Activated CD4-positive, CD25-positive, alpha-beta regulatory T cell treated with anti-CD3 and anti-CD28 coated beads, Interleukin-2, amount 50 U/mL, for 72 hours (primary cell): Measurements from ENCODE around the gene FASLG.

Experiments
- DNase-seq: peaks from one replicate; pipeline ENCODE4 v3.0.0; 2021

The FASLG gene

GRCh38 chr1:172647110-172647564, 11.8 kb upstream of the FASLG start:
- no peak for DNase-seq

- no peak for DNase-seq
Measured at GRCh38 chr1:172647987-172648386, 10.9 kb upstream of the FASLG start.

- DNase-seq = no peak
Measured at GRCh38 chr1:172650474-172651193, 8.3 kb upstream of the FASLG start.

GRCh38 chr1:172653015-172653709, 5.7 kb upstream of the FASLG start:
- DNase-seq = no peak

DNA sequence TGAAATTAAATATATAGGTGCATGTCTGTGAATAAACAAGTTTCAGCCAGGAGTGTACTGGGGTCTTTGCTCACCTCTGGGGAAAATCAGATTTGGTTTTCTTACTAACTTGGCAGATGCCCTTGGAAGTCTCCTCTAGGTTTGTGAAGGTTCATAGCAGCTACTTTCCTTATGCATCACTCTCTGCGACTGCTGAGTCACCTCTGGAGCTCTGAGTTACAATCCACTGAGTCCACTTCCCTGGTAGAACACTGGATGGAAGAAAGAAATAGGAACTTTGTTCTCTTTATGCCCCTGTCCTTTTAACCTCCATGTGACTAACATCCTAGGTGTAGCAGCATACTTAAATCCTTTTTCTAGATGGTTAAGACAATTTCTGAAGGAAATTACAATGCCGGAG, 4.4 kb upstream of the FASLG start:
- no peak for DNase-seq

DNA sequence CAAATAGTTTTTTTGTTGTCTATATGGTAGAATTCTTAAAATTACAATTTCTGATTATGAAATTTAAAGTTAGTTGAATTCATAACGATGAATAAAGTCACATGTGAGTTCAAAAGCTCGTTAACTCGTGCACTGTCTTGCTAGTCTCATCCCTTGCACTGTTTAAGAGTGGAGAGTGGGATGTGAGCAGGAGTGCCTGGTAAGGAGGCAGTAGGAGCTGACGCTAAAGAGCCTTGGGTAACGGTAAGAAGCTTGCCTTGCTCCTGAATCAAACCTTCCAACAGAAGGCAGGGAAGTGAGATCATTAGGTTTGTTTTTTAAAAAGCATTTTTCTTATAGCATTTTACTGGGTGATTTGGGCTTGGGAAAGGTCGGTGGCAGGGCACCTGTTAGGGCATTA, 2.3 kb upstream of the FASLG start:
- no peak for DNase-seq

DNA sequence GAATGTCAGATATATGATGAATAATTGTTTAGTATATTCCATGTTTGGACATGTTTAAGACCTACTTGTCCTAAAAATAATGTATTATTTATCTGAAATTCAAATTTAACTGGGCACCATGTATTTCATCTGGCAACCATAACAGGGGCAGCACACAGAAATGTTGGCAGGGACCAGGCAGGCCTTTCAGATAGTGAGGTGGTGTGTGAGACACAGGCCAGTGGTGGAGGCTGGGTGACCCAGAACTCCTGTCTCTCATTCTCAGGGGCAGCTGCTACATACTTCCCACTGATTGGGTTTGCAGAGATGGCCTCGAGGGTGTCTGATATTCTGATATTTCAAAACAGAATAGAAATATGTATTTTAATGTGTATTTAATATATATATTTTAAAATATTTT, 1.3 kb upstream of the FASLG start:
- no peak for DNase-seq

DNA sequence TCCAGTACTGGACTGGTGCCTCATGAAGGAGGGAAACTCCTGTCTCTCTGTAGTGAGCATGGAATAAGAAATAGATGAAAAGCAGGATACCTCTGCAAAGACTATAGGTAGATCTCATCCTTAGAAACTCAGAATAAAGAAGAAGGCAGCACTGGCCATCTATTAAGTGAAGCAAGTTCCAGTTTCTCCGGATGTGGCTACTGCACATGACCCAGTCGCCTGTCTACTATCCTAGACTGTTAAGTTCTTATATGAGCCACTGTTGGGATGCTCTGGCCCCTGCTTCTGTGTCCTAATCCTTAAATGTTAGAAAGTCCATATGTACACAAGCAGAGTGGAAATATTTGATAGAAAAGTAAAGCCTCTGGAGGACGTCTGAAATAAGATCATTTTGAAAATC, 2.2 kb downstream of the FASLG start:
- DNase-seq = no peak

DNA sequence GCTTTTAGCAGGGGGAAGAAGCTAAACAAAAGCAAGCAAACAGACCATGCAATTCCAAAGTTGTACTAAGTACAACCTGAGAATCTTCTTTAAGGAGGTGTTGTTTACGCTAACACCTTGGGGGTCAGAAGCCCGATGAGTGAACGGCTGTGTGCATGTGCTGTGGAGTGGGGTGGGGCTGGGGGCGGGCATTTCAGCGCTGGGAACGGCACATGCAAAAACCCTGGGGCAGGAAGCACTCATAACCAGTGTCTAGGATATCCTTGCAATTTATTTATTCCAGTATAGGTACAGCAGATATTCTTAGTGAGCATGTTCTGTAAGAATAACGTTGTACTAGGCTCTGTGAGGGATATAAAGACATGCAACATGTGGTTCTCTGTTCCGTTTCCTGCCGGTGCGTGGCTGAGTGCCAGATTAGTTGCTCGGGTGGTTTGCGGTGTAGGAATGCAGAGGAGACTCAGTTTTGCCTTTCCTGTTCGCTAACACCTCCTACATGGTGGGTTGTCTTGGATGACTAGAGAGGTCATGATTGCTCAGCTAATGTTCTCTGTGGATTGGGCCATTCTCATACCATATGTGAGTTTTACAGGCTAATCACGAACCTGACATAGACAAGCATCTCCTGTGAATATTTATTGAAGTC, 3.7 kb downstream of the FASLG start:
- DNase-seq = peak; percentile 73

GRCh38 chr1:172663732-172664131, 4.8 kb downstream of the FASLG start:
- no peak for DNase-seq

- DNase-seq = no peak
Measured at GRCh38 chr1:172668097-172668496, 9.2 kb downstream of the FASLG start.

DNA sequence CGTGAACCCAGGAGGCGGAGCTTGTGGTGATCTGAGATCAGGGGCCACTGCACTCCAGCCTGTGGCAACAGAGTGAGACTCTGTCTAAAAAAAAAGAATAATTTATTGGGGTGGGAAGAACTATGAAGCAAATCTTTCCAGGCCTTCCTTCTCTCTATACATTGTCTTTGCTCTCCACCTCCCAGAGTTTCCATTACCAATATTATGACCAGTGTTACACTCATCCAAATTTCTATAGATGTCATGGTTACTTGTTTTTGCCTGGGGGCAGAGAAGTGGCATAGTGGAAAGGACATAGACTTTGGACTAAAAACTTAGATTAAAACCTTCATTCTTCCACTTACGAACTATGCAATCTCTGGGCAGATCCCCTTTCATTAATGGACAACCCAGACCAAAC, 10.1 kb downstream of the FASLG start:
- no peak for DNase-seq

- DNase-seq = no peak
Measured at GRCh38 chr1:172670316-172670715, 11.4 kb downstream of the FASLG start.

GRCh38 chr1:172670791-172671190, 11.9 kb downstream of the FASLG start:
- DNase-seq = no peak

DNA sequence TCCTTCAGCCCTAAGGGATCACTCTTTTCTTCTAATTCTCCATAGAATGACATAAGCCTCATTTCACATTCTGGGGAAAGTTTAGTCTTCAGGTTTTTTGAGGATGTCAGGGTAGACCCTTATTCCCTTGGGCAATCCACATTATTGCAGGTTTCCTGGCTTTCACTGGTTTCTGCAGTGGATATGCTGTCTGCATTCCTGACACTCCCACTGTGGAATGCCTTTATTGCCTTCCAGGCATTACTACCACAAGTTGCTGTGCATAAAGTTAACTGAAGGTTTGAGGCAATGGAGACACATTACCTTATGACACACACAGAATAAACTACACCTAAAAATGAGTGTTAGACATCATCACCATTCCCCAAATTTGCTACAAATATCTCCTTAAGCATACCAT, 12.7 kb downstream of the FASLG start:
- no peak for DNase-seq

DNA sequence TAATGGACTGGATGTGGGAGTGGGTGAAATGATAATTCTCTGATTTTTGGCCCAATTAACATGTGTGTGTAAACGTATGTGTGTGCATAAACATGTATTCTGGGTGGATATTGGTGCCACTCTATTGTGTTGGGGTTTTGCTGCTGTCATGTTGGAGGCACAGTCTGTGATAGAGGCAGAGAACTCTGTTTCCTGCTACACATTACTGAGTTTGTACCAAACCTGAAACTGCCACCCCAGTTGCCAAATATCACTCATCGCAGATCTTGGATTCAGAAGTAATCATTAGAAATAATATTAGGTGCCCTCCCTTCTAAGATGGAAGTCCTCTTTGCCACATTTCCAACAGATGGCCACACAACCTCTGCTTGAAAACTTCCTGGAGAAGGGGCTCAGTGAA, 13.8 kb downstream of the FASLG start:
- no peak for DNase-seq

- no peak for DNase-seq
Measured at GRCh38 chr1:172673761-172674160, 14.9 kb downstream of the FASLG start.

GRCh38 chr1:172674831-172675613, 16.1 kb downstream of the FASLG start:
- no peak for DNase-seq

- no peak for DNase-seq
Measured at GRCh38 chr1:172679000-172679772, 20.3 kb downstream of the FASLG start.

DNA sequence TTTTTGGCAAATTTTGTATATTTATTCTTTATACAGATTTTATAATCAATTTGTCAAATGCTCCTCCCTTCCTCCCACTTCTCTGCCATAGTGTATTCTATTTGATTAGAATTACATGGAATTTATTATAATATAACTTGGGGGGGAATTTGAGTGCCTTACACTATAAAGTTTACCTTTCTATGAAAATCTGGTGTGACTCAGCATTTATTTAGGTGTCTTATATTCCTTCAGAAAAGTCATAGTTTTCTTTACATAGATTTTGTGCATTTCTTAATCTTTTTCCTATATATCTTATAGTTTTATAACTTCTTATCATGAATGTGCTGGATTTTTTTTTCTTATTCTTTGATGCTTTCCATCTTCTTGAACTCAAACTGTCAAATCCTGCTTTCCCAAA, 21.3 kb downstream of the FASLG start:
- DNase-seq = no peak

- DNase-seq = no peak
Measured at GRCh38 chr1:172680733-172681275, 21.9 kb downstream of the FASLG start.

GRCh38 chr1:172682812-172683211, 23.9 kb downstream of the FASLG start:
- no peak for DNase-seq
